Loucy (cell line): ENCODE results near the gene IRF3.

Source experiments
- H2AFZ ChIP-seq: fragments of 200-600 bp; sonication (generic); 2 replicates; pipeline ENCODE4 v1.6.0; 2016; ENCODE audit warnings: antibody characterized with exemption, mild to moderate bottlenecking, low read length, moderate library complexity
- H3F3A ChIP-seq: fragments of 200-600 bp; 2 replicates; pipeline ENCODE4 v1.6.0; 2016; ENCODE audit warnings: antibody characterized with exemption, low read depth, mild to moderate bottlenecking
- H3K27me3 ChIP-seq: fragments of 200-600 bp; sonication (generic); 2 replicates; pipeline ENCODE4 v1.6.1; 2014; ENCODE audit warnings: low read length, mild to moderate bottlenecking; ENCODE audit not compliant: insufficient read depth, poor library complexity, severe bottlenecking
- H3K36me3 ChIP-seq: fragments of 200-600 bp; sonication (generic); 2 replicates; pipeline ENCODE4 v1.6.1; 2016; ENCODE audit warnings: low read length; ENCODE audit not compliant: insufficient read depth
- H3K4me1 ChIP-seq: fragments of 200-600 bp; sonication (generic); 2 replicates; pipeline ENCODE4 v1.5.1; 2014; ENCODE audit warnings: low read length, mild to moderate bottlenecking; ENCODE audit not compliant: insufficient read depth, poor library complexity, severe bottlenecking
- H3K4me2 ChIP-seq: fragments of 200-600 bp; sonication (generic); 2 replicates; pipeline ENCODE4 v1.6.0; 2014; ENCODE audit warnings: antibody characterized with exemption, low read length, low read depth, mild to moderate bottlenecking; ENCODE audit not compliant: poor library complexity, severe bottlenecking
- H3K4me3 ChIP-seq: fragments of 200-600 bp; sonication (generic); 2 replicates; pipeline ENCODE4 v1.5.1; 2014; ENCODE audit warnings: low read length, mild to moderate bottlenecking, mixed read lengths; ENCODE audit not compliant: poor library complexity, severe bottlenecking
- H3K79me2 ChIP-seq: fragments of 200-600 bp; sonication (generic); 2 replicates; pipeline ENCODE4 v1.6.1; 2014; ENCODE audit warnings: low read length; ENCODE audit not compliant: insufficient read depth
- H3K9ac ChIP-seq: fragments of 200-600 bp; sonication (generic); 2 replicates; pipeline ENCODE4 v1.6.0; 2014; ENCODE audit warnings: mild to moderate bottlenecking, low read depth, low read length, moderate library complexity; ENCODE audit not compliant: poor library complexity, severe bottlenecking
- H3K9me2 ChIP-seq: fragments of 200-600 bp; sonication (generic); replicated peaks from 2 replicates; pipeline ENCODE4 v1.6.1; 2016; ENCODE audit warnings: low read depth, low read length, mixed read lengths
- H3K9me3 ChIP-seq: fragments of 200-600 bp; sonication (generic); 2 replicates; pipeline ENCODE4 v1.6.1; 2014; ENCODE audit warnings: mild to moderate bottlenecking, antibody characterized with exemption, low read length, low read depth; ENCODE audit not compliant: insufficient read depth
- H4K20me1 ChIP-seq: fragments of 200-600 bp; sonication (generic); 2 replicates; pipeline ENCODE4 v1.6.0; 2014; ENCODE audit warnings: antibody characterized with exemption, low read length, mild to moderate bottlenecking; ENCODE audit not compliant: insufficient read depth, poor library complexity, severe bottlenecking
- EZH2phosphoT487 ChIP-seq: fragments of 200-600 bp; IDR thresholded peaks from 2 replicates; pipeline ENCODE4 v1.6.1; 2018; ENCODE audit warnings: antibody characterized with exemption, mild to moderate bottlenecking, moderate library complexity, borderline replicate concordance
- TF ChIP-seq, protein P1 (sequence below): fragments of 200-600 bp; sonication (generic); conservative IDR thresholded peaks from 2 replicates; pipeline ENCODE4 v1.5.1; 2014; ENCODE audit warnings: mild to moderate bottlenecking, antibody characterized with exemption, low read length

The IRF3 gene

DNA sequence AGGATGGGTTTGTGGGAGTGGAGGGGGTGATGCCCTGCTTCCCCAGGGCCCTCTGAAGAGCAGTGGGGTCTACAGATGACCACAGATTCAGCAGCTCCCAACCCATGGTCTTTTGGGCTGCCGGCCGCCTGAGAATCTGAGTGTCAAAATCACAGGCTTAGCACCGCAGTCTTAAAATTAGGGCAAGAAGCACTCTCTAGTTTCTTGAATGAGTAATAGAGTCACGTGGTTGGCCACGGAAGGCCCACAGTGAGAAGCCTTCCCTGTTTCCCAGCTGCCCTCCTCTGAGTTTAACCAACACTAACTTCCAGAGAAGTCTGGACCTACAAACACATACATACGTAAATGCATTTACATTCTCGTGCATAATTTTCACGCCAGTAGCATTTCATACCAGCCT lies 16.6 kb upstream of the IRF3 start:
- peaks cover 24% of the 10 kb centered on the region for H3K4me1 ChIP-seq
- peaks cover 54% of the 10 kb centered on the region for H4K20me1 ChIP-seq
- no peak overlapping the region for H3K4me2 ChIP-seq
- peaks cover 3% of the 10 kb centered on the region for H3K27me3 ChIP-seq
- no peaks in the 10 kb centered on the region for H3F3A ChIP-seq
- peaks cover 48% of the 10 kb centered on the region for H3K79me2 ChIP-seq
- no peak overlapping the region for H3K4me3 ChIP-seq
- H3K9me2 ChIP-seq: no peaks in the 10 kb centered on the region
- H2AFZ ChIP-seq: no peak overlapping the region
- TF ChIP-seq EZH2phosphoT487: no peak
- TF ChIP-seq, protein P1, sequence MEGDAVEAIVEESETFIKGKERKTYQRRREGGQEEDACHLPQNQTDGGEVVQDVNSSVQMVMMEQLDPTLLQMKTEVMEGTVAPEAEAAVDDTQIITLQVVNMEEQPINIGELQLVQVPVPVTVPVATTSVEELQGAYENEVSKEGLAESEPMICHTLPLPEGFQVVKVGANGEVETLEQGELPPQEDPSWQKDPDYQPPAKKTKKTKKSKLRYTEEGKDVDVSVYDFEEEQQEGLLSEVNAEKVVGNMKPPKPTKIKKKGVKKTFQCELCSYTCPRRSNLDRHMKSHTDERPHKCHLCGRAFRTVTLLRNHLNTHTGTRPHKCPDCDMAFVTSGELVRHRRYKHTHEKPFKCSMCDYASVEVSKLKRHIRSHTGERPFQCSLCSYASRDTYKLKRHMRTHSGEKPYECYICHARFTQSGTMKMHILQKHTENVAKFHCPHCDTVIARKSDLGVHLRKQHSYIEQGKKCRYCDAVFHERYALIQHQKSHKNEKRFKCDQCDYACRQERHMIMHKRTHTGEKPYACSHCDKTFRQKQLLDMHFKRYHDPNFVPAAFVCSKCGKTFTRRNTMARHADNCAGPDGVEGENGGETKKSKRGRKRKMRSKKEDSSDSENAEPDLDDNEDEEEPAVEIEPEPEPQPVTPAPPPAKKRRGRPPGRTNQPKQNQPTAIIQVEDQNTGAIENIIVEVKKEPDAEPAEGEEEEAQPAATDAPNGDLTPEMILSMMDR: no peak
- peaks cover 56% of the 10 kb centered on the region; the same call in 1 of the 2 replicates for H3K36me3 ChIP-seq
- H3K9me3 ChIP-seq: no peaks in the 10 kb centered on the region
- H3K9ac ChIP-seq: no peak overlapping the region

DNA sequence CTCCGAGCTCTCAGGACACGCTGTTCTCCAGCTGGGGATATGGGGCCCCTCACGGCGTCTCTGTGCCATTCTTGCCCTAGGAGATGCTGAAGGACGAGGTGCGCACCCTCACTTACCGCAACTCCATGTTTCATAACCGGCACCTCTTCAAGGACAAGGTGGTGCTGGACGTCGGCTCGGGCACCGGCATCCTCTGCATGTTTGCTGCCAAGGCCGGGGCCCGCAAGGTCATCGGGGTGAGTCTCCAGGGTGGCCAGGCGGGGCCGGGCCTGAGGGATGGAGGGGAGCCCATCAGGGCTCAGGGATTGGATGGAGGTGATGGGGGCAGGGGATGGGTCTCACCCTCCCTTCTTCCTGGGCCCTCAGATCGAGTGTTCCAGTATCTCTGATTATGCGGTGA lies 16.2 kb upstream of the IRF3 start:
- H3K4me3 ChIP-seq: no peak overlapping the region
- H4K20me1 ChIP-seq: peaks cover 55% of the 10 kb centered on the region
- H2AFZ ChIP-seq: no peak overlapping the region
- peaks cover 52% of the 10 kb centered on the region; the same call in 1 of the 2 replicates for H3K36me3 ChIP-seq
- no peaks in the 10 kb centered on the region for H3K9me3 ChIP-seq
- H3K4me2 ChIP-seq: no peak overlapping the region
- H3F3A ChIP-seq: no peaks in the 10 kb centered on the region
- H3K79me2 ChIP-seq: peaks cover 50% of the 10 kb centered on the region
- H3K9me2 ChIP-seq: no peaks in the 10 kb centered on the region
- no peak overlapping the region for H3K9ac ChIP-seq
- H3K4me1 ChIP-seq: peaks cover 24% of the 10 kb centered on the region
- TF ChIP-seq, protein P1: no peak
- no peak for TF ChIP-seq EZH2phosphoT487
- peaks cover 4% of the 10 kb centered on the region for H3K27me3 ChIP-seq

DNA sequence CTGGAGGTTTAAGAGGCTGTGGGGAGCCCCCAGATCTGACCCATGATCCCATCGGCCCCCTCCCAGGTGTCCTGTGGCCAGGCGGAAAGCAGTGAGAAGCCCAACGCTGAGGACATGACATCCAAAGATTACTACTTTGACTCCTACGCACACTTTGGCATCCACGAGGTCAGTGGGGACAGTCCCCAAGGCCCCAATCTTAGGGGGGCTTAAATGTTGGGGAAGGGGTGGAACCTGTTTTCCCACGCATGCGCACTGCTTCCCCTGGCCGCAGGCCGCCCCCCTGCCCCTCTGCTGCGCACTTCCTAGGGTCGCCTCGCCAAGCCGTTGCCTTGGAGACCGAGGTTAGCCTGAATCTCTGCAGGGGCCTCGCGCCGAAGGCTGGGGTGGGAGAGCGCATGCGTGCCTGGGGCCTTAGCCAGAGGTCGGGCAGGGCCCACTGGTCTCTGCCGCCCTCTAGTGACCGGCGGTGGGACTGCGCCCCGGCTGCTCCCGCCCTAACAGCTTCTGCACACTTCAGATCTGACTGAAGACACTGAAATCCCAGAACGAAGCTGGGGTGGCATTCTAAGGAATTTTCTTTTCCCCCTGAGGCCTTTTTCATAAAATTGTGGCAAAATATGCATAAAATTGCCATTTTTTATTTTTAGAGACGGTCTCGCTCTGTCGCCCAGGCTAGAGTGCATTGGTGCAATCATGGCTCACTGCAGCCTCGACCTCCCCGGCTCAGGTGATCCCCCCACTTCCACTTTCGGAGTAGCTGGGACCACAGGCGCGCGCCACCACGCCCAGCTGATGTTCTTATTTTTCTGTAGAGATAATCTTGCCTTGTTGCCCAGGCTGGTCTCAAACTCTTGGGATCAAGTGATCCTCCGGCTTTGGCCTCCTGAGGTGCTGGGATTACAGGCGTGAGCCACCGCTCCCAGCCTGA lies 15.0 kb upstream of the IRF3 start:
- Histone ChIP-seq H3K36me3 (peaks cover 42% of the 10 kb centered on the region; the same call in 1 of the 2 replicates), H3K4me3 (peak overlapping the region; percentile 54), H3F3A (no peaks in the 10 kb centered on the region), H3K4me2 (peak overlapping the region; percentile 82), H4K20me1 (peaks cover 55% of the 10 kb centered on the region), H3K9me2 (no peaks in the 10 kb centered on the region), H3K9ac (peak overlapping the region; percentile 43), H3K27me3 (peaks cover 4% of the 10 kb centered on the region), H3K79me2 (peaks cover 50% of the 10 kb centered on the region), H3K4me1 (peaks cover 28% of the 10 kb centered on the region), H3K9me3 (no peaks in the 10 kb centered on the region), H2AFZ (no peak overlapping the region)
- no peak for TF ChIP-seq EZH2phosphoT487
- TF ChIP-seq, protein P1: peak; percentile 95
